Measurements from ENCODE around the gene NKAIN4.

The NKAIN4 gene

GRCh38 chr20:63205896-63206295 is 48.4 kb downstream of the NKAIN4 start:
- DNase-seq (ENCODE audit: extremely low read depth, low read depth): no peak
- TF ChIP-seq CTCF (IDR thresholded peaks at IDR 0.05; ENCODE audit: low read depth, low read length): no peak

GRCh38 chr20:63204362-63204761 is 49.9 kb downstream of the NKAIN4 start:
- no peak for DNase-seq (ENCODE audit: extremely low read depth, low read depth)
- no peak for TF ChIP-seq CTCF (IDR thresholded peaks at IDR 0.05; ENCODE audit: low read depth, low read length)

- DNase-seq (ENCODE audit: extremely low read depth, low read depth): no peak
- TF ChIP-seq CTCF (IDR thresholded peaks at IDR 0.05; ENCODE audit: low read depth, low read length): no peak
Measured at GRCh38 chr20:63202811-63203526, 51.3 kb downstream of the NKAIN4 start.

GRCh38 chr20:63202021-63202420 is 52.2 kb downstream of the NKAIN4 start:
- DNase-seq (ENCODE audit: extremely low read depth, low read depth): no peak
- no peak for TF ChIP-seq CTCF (IDR thresholded peaks at IDR 0.05; ENCODE audit: low read depth, low read length)

- TF ChIP-seq CTCF (IDR thresholded peaks at IDR 0.05; ENCODE audit: low read depth, low read length): no peak
- DNase-seq (ENCODE audit: extremely low read depth, low read depth): no peak
Measured at GRCh38 chr20:63198606-63199005, 55.7 kb downstream of the NKAIN4 start.

GRCh38 chr20:63196768-63197470 is 57.3 kb downstream of the NKAIN4 start:
- TF ChIP-seq CTCF (IDR thresholded peaks at IDR 0.05; ENCODE audit: low read depth, low read length): no peak

GRCh38 chr20:63194797-63195173 is 59.5 kb downstream of the NKAIN4 start:
- TF ChIP-seq CTCF (IDR thresholded peaks at IDR 0.05; ENCODE audit: low read depth, low read length): no peak

More at GRCh38 chr20:63196768-63197470, 57.3 kb downstream of the NKAIN4 start:
- no peak for DNase-seq (ENCODE audit: extremely low read depth, low read depth)

More at GRCh38 chr20:63194797-63195173, 59.5 kb downstream of the NKAIN4 start:
- DNase-seq (ENCODE audit: extremely low read depth, low read depth): no peak
